BLaER1 treated with 17β-estradiol and CSF1 and Interleukin-3, amounts not matched to agents 10 nM and 100 nM (cell line): ENCODE results near the gene F3.

ENCODE experiments used
- H3K27ac ChIP-seq, 11 experiments: shearing (Covaris generic); formaldehyde crosslinking; 2 replicates each; pipeline ENCODE4 v1.8.1; 2022
- H3K27me3 ChIP-seq, 11 experiments: shearing (Covaris generic); formaldehyde crosslinking; 2 replicates each; pipeline ENCODE4 v1.8.1; 2022
- H3K36me3 ChIP-seq, 11 experiments: shearing (Covaris generic); formaldehyde crosslinking; 2 replicates each; pipeline ENCODE4 v1.8.1; 2022
- H3K4me1 ChIP-seq, 10 experiments: shearing (Covaris generic); formaldehyde crosslinking; 2 replicates each; pipeline ENCODE4 v1.8.1; 2022
- H3K4me2 ChIP-seq, 11 experiments: shearing (Covaris generic); formaldehyde crosslinking; 2 replicates each; pipeline ENCODE4 v1.8.1; 2022
- H3K4me3 ChIP-seq, 10 experiments: shearing (Covaris generic); formaldehyde crosslinking; 2 replicates each; pipeline ENCODE4 v1.8.1; 2022
- H3K9ac ChIP-seq, 11 experiments: shearing (Covaris generic); formaldehyde crosslinking; 2 replicates each; pipeline ENCODE4 v1.8.1; 2022
- H3K9me3 ChIP-seq, 11 experiments: shearing (Covaris generic); formaldehyde crosslinking; replicated peaks in 1 of 11; 2 replicates each; pipeline ENCODE4 v1.8.1; 2022
- H4K20me1 ChIP-seq, 11 experiments: shearing (Covaris generic); formaldehyde crosslinking; 2 replicates each; pipeline ENCODE4 v1.8.1; 2022
- Cebpa-rat ChIP-seq, 11 experiments: shearing (Covaris generic); IDR thresholded peaks; 2 replicates each; pipeline ENCODE4 v1.8.1; 2022

Gene F3

DNA sequence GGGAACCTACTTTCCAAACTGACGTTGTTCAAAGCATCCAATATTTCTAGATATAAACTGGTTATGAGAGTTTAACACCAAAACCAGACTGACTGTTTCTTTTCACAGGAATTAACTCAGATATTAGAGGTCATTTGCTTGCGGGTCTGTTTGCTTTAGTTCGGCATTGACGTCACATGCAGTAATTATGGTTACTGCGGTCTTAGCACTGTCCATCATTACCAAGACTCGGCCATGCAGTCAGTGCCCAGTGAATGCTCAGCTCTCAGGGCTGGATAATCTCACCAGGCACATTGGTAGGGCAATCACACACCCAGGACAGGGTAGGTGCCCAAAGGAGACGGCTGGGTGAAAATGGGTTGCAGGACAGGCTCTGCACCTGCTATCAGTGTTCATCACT lies 9.9 kb upstream of the F3 start:
- H3K27ac ChIP-seq, result no peak overlapping the region
- no peak overlapping the region for H3K4me3 ChIP-seq
- no peak overlapping the region for H3K9ac ChIP-seq
- H4K20me1 ChIP-seq, result no peaks in the 10 kb centered on the region
- H3K9me3 ChIP-seq, result no peaks in the 10 kb centered on the region
- H3K36me3 ChIP-seq, result no peaks in the 10 kb centered on the region
- no peak for TF ChIP-seq Cebpa-rat (IDR thresholded peaks at IDR 0.05)
- H3K4me1 ChIP-seq, result peaks cover 0 to 6% (median 0%) of the 10 kb centered on the region in 10 experiments; a peak in 2 of 20 replicates
- H3K4me2 ChIP-seq, result 0 out of 22 replicates have a peak overlapping the region, but pooled peaks of 1 of the 11 experiments have one; percentile 20
- H3K27me3 ChIP-seq, result no peaks in the 10 kb centered on the region

DNA sequence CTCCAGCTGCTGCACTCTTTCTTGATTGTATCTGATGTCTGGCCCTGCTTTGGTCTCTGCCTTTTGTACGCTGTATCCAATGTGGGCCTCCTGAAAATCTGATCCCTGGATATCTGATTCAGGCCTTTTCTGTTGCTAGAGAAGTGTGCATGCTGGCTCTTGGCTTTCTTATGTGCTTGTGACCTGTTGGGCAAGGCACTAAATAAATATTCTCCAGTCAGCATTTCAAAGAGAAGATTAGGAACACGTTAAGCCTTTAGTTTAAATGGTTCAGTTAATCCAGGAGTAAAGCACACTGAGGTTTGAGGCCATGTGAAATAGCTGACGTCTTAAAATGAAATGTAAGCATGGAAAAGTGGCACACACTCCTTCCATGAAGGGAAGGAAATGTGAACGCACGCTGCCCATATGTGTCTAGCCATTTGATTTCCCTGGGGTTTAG lies 9.3 kb upstream of the F3 start:
- H4K20me1 ChIP-seq, result no peaks in the 10 kb centered on the region
- no peak overlapping the region for H3K4me3 ChIP-seq
- no peaks in the 10 kb centered on the region for H3K36me3 ChIP-seq
- peak overlapping the region in 4 of 11 experiments; percentile 9 to 23 (median 18); a peak in 2 of 22 replicates for H3K4me2 ChIP-seq
- H3K9ac ChIP-seq, result no peak overlapping the region
- peaks cover 0 to 6% (median 0%) of the 10 kb centered on the region in 10 experiments; a peak in 2 of 20 replicates for H3K4me1 ChIP-seq
- no peaks in the 10 kb centered on the region for H3K27me3 ChIP-seq
- no peaks in the 10 kb centered on the region for H3K9me3 ChIP-seq
- no peak overlapping the region for H3K27ac ChIP-seq
- no peak for TF ChIP-seq Cebpa-rat (IDR thresholded peaks at IDR 0.05)

DNA sequence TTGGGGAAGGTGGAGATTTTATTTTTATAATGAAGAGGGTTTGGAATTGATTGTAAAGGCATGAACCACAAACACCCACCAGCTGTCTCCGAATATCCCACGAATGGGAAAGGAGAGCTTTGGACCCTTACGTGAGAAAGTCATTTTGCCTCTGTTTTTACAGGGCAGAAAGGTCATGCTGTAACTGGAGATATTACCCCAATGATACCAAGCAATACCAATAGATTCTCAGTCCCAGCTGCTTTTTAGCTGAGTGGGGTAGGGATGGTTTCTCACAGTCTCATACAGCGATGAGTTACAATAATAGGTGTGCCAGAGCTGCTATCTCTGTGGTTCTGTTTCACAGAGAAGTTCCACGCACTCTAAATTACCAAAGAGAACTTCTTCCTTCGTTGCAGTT lies 8.8 kb upstream of the F3 start:
- TF ChIP-seq Cebpa-rat (IDR thresholded peaks at IDR 0.05), result no peak
- Histone ChIP-seq H3K27ac (no peak overlapping the region), H3K4me2 (no peak overlapping the region), H3K9ac (no peak overlapping the region), H4K20me1 (no peaks in the 10 kb centered on the region), H3K27me3 (no peaks in the 10 kb centered on the region), H3K4me1 (peaks cover 0 to 6% (median 0%) of the 10 kb centered on the region in 10 experiments; a peak in 2 of 20 replicates), H3K9me3 (no peaks in the 10 kb centered on the region), H3K36me3 (no peaks in the 10 kb centered on the region), H3K4me3 (no peak overlapping the region)

DNA sequence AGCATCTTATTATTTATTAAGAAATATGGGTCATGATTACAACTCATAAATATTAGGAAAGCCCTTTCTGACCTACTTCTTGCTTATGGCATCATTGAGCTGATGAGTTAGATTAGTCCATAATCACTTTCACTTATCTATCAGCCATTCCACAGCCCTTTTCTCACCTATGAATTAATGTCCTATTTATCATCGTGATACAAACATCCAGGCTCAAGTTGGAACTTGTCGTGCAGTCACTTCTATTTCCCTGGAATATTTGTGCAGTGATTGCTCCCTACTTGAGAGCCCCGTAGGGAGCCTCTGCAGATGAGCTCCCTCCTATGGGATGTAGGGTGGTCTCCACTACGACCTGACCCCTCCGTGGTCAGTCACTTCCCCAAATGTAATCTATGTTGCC lies 8.1 kb upstream of the F3 start:
- Histone ChIP-seq H3K27ac (no peak overlapping the region), H3K4me3 (no peak overlapping the region), H3K27me3 (no peaks in the 10 kb centered on the region), H3K4me2 (no peak overlapping the region), H3K9ac (no peak overlapping the region), H4K20me1 (no peaks in the 10 kb centered on the region), H3K36me3 (no peaks in the 10 kb centered on the region), H3K4me1 (peaks cover 0 to 6% (median 0%) of the 10 kb centered on the region in 10 experiments; a peak in 3 of 20 replicates), H3K9me3 (no peaks in the 10 kb centered on the region)
- TF ChIP-seq Cebpa-rat (IDR thresholded peaks at IDR 0.05), result no peak

DNA sequence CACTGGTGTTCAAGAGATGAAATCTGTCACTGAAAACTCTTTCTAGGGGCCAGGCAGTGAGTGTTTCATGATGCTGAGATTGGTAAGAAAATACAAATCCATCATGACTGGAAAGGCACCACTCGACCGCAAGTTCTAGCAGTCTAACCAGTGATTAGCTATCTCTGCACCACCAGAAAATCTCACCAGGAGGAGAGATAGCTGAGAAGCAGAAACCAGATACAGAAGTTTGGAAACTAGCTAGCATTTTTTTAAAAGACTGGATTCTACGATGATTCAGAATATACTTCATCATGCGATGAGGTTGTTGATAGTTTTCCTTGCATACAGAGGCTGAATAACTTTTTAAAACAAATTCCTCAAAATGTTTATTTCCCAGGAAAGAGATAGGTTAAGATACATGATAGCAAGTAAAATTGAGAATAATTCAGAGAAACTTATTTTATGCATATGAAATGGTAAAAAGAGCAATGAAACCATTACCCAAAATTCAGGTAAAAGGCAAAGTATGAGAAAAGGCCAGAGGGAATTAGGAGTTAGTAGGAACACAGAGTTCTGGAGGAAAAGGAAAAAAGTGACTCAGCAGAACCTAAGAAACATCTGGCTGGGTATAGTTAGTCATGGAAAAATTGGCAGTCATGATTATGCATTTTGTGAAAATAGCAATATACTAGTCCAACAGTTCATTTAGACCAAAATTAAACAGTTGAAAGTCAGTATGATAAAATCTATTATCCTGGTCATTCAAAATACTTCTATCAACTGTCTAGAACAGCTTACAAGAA lies 3.3 kb upstream of the F3 start:
- peaks cover 16 to 27% (median 21%) of the 10 kb centered on the region in 10 experiments for H3K4me1 ChIP-seq
- H3K4me3 ChIP-seq, result no peak overlapping the region
- peaks cover 11 to 29% (median 23%) of the 10 kb centered on the region in 11 experiments for H3K27me3 ChIP-seq
- TF ChIP-seq Cebpa-rat (IDR thresholded peaks at IDR 0.05), result no peak
- H3K4me2 ChIP-seq, result peak overlapping the region in 1 of 11 experiments; percentile 7; a peak in 1 of 22 replicates
- H3K36me3 ChIP-seq, result no peaks in the 10 kb centered on the region
- no peaks in the 10 kb centered on the region for H4K20me1 ChIP-seq
- no peak overlapping the region for H3K9ac ChIP-seq
- no peak overlapping the region for H3K27ac ChIP-seq
- peaks cover 0 to 12% (median 0%) of the 10 kb centered on the region in 11 experiments; a peak in 6 of 22 replicates for H3K9me3 ChIP-seq

DNA sequence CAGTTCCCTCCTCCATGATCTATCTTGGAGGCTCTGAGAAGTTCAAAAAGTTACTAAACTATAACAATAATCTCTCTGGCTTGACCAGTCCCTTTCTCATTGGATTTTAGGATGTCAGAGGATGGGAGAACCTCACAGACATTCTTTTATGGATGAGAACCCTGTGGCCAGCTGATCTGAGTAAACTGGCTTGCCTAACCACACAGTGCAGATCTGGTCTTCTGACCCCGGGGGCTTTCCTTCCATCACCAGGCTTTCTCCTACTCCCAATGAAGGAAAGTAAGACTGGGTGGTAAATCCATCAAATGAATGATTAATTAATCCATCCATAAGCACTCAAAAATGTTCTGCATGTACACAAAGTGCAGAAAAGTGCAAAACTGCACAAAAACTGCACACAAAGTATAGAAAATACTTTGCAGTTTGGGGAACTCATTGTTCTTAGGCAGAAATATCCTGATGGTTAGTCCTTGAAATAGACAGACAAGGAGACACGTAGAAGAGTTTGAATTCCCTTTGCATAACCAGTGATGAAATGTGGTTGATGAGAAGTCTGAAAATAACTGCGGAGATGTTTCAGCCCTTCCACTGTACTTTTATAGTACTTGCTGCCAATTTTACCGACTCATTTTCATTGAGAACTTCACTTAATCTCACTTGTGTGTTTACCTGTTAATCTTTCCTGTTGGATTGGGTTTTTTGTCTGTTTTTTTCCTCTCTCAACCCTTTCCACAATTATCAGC lies 2.5 kb upstream of the F3 start:
- Histone ChIP-seq H3K9ac (no peak overlapping the region), H3K4me2 (0 out of 22 replicates have a peak overlapping the region, but pooled peaks of 1 of the 11 experiments have one; percentile 7), H3K27ac (no peak overlapping the region), H3K36me3 (no peaks in the 10 kb centered on the region), H3K9me3 (peaks cover 0 to 12% (median 0%) of the 10 kb centered on the region in 11 experiments; a peak in 6 of 22 replicates), H3K4me3 (no peak overlapping the region), H3K27me3 (peaks cover 15 to 36% (median 25%) of the 10 kb centered on the region in 11 experiments), H3K4me1 (peaks cover 16 to 27% (median 21%) of the 10 kb centered on the region in 10 experiments), H4K20me1 (no peaks in the 10 kb centered on the region)
- TF ChIP-seq Cebpa-rat (IDR thresholded peaks at IDR 0.05), result no peak

DNA sequence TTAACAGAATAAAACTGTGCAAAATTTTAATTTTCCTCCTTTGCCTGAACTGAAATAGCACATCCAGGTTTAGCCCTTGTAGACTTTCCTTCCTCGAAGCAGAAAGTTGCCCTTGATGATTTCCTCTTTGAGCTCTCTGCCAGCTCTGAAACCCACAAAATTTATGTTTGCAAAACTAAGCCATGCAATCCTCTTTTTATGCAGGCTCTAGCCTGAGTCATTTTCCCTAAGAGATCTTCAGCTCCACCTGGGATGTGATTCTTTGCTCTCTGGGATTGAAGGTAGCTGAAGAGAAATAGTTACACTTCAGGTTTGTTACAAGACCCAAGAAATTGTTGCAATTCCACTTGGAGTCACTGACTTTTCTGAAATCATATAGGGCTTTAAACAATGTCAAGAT lies 1.4 kb upstream of the F3 start:
- H3K4me2 ChIP-seq, result peak overlapping the region; percentile 94 to 99 (median 97); a peak in 20 of 22 replicates
- H3K9me3 ChIP-seq, result peaks cover 0 to 12% (median 0%) of the 10 kb centered on the region in 11 experiments; a peak in 6 of 22 replicates
- no peak overlapping the region; a peak in 1 of 22 replicates for H3K9ac ChIP-seq
- H3K4me1 ChIP-seq, result peaks cover 16 to 27% (median 21%) of the 10 kb centered on the region in 10 experiments
- TF ChIP-seq Cebpa-rat (IDR thresholded peaks at IDR 0.05), result no peak
- no peak overlapping the region for H3K27ac ChIP-seq
- no peak overlapping the region for H3K4me3 ChIP-seq
- peaks cover 15 to 38% (median 25%) of the 10 kb centered on the region in 11 experiments for H3K27me3 ChIP-seq
- H4K20me1 ChIP-seq, result no peaks in the 10 kb centered on the region
- H3K36me3 ChIP-seq, result no peaks in the 10 kb centered on the region

DNA sequence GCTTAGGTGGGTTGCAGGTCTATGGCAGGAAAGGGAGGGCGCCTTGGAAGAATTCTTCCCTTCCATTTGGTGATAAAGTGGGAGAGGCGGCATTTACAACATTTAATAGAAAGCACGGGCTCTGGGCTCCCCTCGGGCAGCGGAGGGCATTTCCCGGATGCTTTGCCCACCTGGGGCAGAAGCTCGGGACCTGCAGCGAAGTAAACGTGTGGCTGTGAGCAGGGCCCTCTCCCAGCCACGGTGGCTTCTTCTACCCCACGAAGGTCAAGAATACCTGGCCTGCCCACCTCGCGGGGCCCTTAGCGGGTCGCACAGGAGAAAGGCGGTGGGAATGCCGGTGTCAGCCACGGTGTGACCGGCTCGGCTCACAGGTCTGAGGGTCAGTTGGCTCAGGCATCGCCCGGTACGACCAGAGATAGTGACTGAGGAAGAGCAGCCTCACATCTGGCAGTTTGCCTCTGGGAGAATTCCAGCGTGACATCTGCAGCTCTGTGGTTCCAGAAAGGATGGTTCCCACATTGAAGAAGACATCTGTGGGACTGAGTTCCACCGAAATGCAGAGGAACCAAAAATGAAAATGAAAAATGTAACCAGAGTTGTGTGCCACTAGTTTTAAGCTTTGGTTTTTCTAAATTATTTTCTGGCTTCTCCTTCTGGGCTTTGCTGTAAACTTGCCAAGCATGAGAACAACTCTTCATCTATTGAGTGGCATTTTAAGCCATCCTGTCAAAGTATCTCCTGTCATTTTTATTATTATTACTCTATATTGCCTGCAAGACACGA lies 720 bp upstream of the F3 start:
- Histone ChIP-seq H3K4me2 (peak overlapping the region; percentile 94 to 99 (median 97)), H3K4me1 (peaks cover 16 to 27% (median 21%) of the 10 kb centered on the region in 10 experiments), H3K4me3 (peak overlapping the region; percentile 68 to 86 (median 72))

More for the DNA sequence above, 720 bp upstream of the F3 start:
- Histone ChIP-seq H3K9ac (peak overlapping the region in 8 of 11 experiments; percentile 10 to 80 (median 35); a peak in 10 of 22 replicates), H4K20me1 (no peaks in the 10 kb centered on the region), H3K27ac (peak overlapping the region in 4 of 11 experiments; percentile 24 to 52 (median 29); a peak in 7 of 22 replicates), H3K36me3 (no peaks in the 10 kb centered on the region), H3K9me3 (peaks cover 0 to 12% (median 0%) of the 10 kb centered on the region in 11 experiments; a peak in 6 of 22 replicates), H3K27me3 (peaks cover 15 to 38% (median 25%) of the 10 kb centered on the region in 11 experiments)
- no peak for TF ChIP-seq Cebpa-rat (IDR thresholded peaks at IDR 0.05)
